ENCODE data around the gene SGSH.
A peak's percentile ranks its signal among the peaks of the same experiment; 100 is the strongest.

SGSH gene

DNA sequence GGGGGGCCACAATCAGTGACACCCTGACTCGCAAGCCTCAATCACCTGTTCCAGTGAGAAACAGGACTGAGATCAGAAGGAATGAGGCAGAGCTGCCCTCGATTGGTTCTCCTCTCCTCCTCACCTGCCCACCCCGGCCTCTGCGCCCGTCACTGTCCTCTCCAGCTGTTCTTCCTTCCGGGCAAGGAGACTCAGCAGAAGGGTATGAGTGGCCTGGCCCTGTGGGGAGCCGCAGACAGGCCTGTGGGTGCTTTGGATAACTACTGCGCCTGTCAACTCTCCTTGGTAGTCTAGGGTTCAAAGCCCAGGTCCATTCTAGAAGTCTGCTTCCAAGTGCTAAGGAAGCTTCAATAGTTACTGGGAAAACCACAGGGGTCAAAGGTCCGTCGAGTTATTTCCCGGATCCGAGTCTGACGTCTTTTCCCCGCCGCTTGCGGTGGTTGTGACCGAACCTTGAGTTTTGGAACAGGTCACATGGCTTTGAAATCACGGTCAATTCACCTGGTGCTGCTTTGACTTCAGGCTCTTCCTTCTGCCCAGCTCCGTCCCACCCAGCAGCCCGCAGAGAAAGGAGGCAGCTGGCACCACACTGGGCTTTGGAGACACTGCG lies 42.0 kb downstream of the SGSH start:
- H2AFZ ChIP-seq (ENCODE audit: insufficient read depth, low read length, poor library complexity), result no peak overlapping the region

DNA sequence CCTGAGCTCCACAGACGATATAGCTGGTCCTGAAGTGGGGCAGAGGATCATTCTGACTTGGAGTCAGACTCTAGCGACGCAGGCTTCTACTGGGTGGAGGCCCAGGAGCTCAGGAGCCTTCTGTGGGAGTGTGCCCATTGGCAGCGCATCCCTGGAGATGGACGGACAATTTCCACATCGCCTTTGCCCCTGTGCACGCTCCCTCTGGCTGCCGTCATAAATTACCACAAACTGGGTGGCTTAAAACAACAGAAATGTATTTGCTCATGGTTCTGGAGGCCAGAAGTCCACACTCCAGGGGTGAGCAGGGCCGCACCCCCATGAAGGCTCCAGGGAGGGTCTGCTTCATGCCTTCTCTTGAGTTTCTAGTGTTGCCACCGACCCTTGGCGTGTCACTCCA lies 43.4 kb downstream of the SGSH start:
- no peak overlapping the region for H3K23ac ChIP-seq (ENCODE audit: low read length)
- no peak overlapping the region for H4K8ac ChIP-seq (ENCODE audit: low read depth, low read length)
- no peak overlapping the region for H3K4me3 ChIP-seq (ENCODE audit: low read depth, low read length)
- H3K4me2 ChIP-seq (ENCODE audit: low read length), result no peak overlapping the region
- no peak overlapping the region for H2AFZ ChIP-seq (ENCODE audit: insufficient read depth, low read length, poor library complexity)
- H3K79me1 ChIP-seq (ENCODE audit: low read length), result peaks cover 5% of the 10 kb centered on the region
- no peak overlapping the region for H2BK5ac ChIP-seq (ENCODE audit: low read depth, low read length, poor library complexity)
- no peak overlapping the region for H3K4ac ChIP-seq (ENCODE audit: low read depth, low read length)
- no peak overlapping the region for H2BK12ac ChIP-seq (ENCODE audit: low read length)
- H3K4me1 ChIP-seq (ENCODE audit: control insufficient read depth in 1 of 2, insufficient read depth in 2 of 2, low read length in 2 of 2), result peaks cover 6 to 9% of the 10 kb centered on the region in 2 experiments
- H3K27ac ChIP-seq (ENCODE audit: low read depth, low read length), result no peak overlapping the region
- H4K12ac ChIP-seq (ENCODE audit: low read depth, low read length), result no peak overlapping the region
- H3K36me3 ChIP-seq (ENCODE audit: control insufficient read depth in 1 of 2, insufficient read depth in 2 of 2, low read length in 2 of 2), result no peaks in the 10 kb centered on the region
- H3K9me3 ChIP-seq (ENCODE audit: insufficient read depth, low read depth, low read length), result no peaks in the 10 kb centered on the region
- no peak for DNase-seq
- no peak overlapping the region for H3K18ac ChIP-seq (ENCODE audit: low read length)
- no peak overlapping the region for H3K14ac ChIP-seq (ENCODE audit: low read length)
- no CpG with 5 or more reads among the region's 11 CpGs for WGBS (ENCODE audit: extremely low coverage, insufficient coverage, insufficient read length)
- no peaks in the 10 kb centered on the region for H3K79me2 ChIP-seq (ENCODE audit: control insufficient read depth, insufficient read depth, low read length, poor library complexity)
- no peak overlapping the region for H3K9ac ChIP-seq (ENCODE audit: low read length)
- H3K27me3 ChIP-seq (ENCODE audit: insufficient read depth, low read length), result no peaks in the 10 kb centered on the region
- H2BK120ac ChIP-seq (ENCODE audit: insufficient read depth, low read length, poor library complexity), result no peak overlapping the region
- H4K91ac ChIP-seq (ENCODE audit: low read depth, low read length), result no peak overlapping the region
- H2AK5ac ChIP-seq (ENCODE audit: low read length), result no peak overlapping the region

More for the DNA sequence above, 42.0 kb downstream of the SGSH start:
- no peak overlapping the region for H3K9ac ChIP-seq (ENCODE audit: low read length)
- H2BK120ac ChIP-seq (ENCODE audit: insufficient read depth, low read length, poor library complexity), result no peak overlapping the region
- H3K27ac ChIP-seq (ENCODE audit: low read depth, low read length), result no peak overlapping the region
- no peak overlapping the region for H3K23ac ChIP-seq (ENCODE audit: low read length)
- H3K27me3 ChIP-seq (ENCODE audit: insufficient read depth, low read length), result no peaks in the 10 kb centered on the region
- no peak overlapping the region for H3K4me2 ChIP-seq (ENCODE audit: low read length)
- no peaks in the 10 kb centered on the region for H3K36me3 ChIP-seq (ENCODE audit: control insufficient read depth in 1 of 2, insufficient read depth in 2 of 2, low read length in 2 of 2)
- H3K4me3 ChIP-seq (ENCODE audit: low read depth, low read length), result no peak overlapping the region
- H3K79me2 ChIP-seq (ENCODE audit: control insufficient read depth, insufficient read depth, low read length, poor library complexity), result no peaks in the 10 kb centered on the region
- H3K14ac ChIP-seq (ENCODE audit: low read length), result no peak overlapping the region
- H3K4me1 ChIP-seq (ENCODE audit: control insufficient read depth in 1 of 2, insufficient read depth in 2 of 2, low read length in 2 of 2), result peaks cover 5 to 9% of the 10 kb centered on the region in 2 experiments
- no peak overlapping the region for H2AK5ac ChIP-seq (ENCODE audit: low read length)
- no peak overlapping the region for H4K8ac ChIP-seq (ENCODE audit: low read depth, low read length)
- no CpG with 5 or more reads among the region's 21 CpGs for WGBS (ENCODE audit: extremely low coverage, insufficient coverage, insufficient read length)
- no peak overlapping the region for H3K18ac ChIP-seq (ENCODE audit: low read length)
- no peaks in the 10 kb centered on the region for H3K9me3 ChIP-seq (ENCODE audit: insufficient read depth, low read depth, low read length)
- DNase-seq, result peak in 1 of 2 donors; percentile 41
- H3K4ac ChIP-seq (ENCODE audit: low read depth, low read length), result no peak overlapping the region
- no peak overlapping the region for H4K91ac ChIP-seq (ENCODE audit: low read depth, low read length)
- no peak overlapping the region for H4K12ac ChIP-seq (ENCODE audit: low read depth, low read length)
- peaks cover 5% of the 10 kb centered on the region for H3K79me1 ChIP-seq (ENCODE audit: low read length)
- no peak overlapping the region for H2BK12ac ChIP-seq (ENCODE audit: low read length)
- no peak overlapping the region for H2BK5ac ChIP-seq (ENCODE audit: low read depth, low read length, poor library complexity)

DNA sequence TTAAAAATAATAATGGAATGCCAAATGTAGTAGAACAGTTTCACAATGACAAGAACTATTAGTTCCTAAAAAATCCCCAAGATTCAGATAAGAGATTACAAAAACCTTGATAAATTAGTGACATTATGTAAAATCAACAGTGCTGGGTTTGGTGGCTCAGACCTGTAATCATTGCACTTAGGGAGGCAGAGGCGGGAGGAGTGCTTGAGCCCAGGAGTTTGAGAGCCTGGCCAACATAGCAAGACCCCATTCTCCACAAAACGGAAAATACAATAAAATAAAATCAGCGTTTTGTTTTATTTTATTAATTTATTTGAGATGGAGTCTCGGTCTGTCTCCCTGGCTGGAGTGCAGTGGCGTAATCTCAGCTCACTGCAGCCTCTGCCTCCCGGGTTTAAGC lies 46.2 kb downstream of the SGSH start:
- Histone ChIP-seq H2BK120ac (ENCODE audit: insufficient read depth, low read length, poor library complexity) (no peak overlapping the region), H2AFZ (ENCODE audit: insufficient read depth, low read length, poor library complexity) (no peak overlapping the region), H3K4me1 (ENCODE audit: control insufficient read depth in 1 of 2, insufficient read depth in 2 of 2, low read length in 2 of 2) (peaks cover 12 to 18% of the 10 kb centered on the region in 2 experiments), H3K9ac (ENCODE audit: low read length) (no peak overlapping the region), H4K8ac (ENCODE audit: low read depth, low read length) (no peak overlapping the region), H2BK12ac (ENCODE audit: low read length) (no peak overlapping the region), H4K12ac (ENCODE audit: low read depth, low read length) (no peak overlapping the region), H3K79me2 (ENCODE audit: control insufficient read depth, insufficient read depth, low read length, poor library complexity) (no peaks in the 10 kb centered on the region), H3K9me3 (ENCODE audit: insufficient read depth, low read depth, low read length) (no peaks in the 10 kb centered on the region), H2BK5ac (ENCODE audit: low read depth, low read length, poor library complexity) (no peak overlapping the region), H3K23ac (ENCODE audit: low read length) (no peak overlapping the region), H3K4me2 (ENCODE audit: low read length) (no peak overlapping the region), H3K4me3 (ENCODE audit: low read depth, low read length) (no peak overlapping the region), H3K36me3 (ENCODE audit: control insufficient read depth in 1 of 2, insufficient read depth in 2 of 2, low read length in 2 of 2) (no peaks in the 10 kb centered on the region), H3K27ac (ENCODE audit: low read depth, low read length) (no peak overlapping the region), H3K27me3 (ENCODE audit: insufficient read depth, low read length) (no peaks in the 10 kb centered on the region), H3K4ac (ENCODE audit: low read depth, low read length) (no peak overlapping the region), H2AK5ac (ENCODE audit: low read length) (no peak overlapping the region), H3K79me1 (ENCODE audit: low read length) (peaks cover 5% of the 10 kb centered on the region), H3K18ac (ENCODE audit: low read length) (no peak overlapping the region), H3K14ac (ENCODE audit: low read length) (no peak overlapping the region), H4K91ac (ENCODE audit: low read depth, low read length) (no peak overlapping the region)
- WGBS (ENCODE audit: extremely low coverage, insufficient coverage, insufficient read length), result no CpG with 5 or more reads among the region's 6 CpGs
- DNase-seq, result no peak

DNA sequence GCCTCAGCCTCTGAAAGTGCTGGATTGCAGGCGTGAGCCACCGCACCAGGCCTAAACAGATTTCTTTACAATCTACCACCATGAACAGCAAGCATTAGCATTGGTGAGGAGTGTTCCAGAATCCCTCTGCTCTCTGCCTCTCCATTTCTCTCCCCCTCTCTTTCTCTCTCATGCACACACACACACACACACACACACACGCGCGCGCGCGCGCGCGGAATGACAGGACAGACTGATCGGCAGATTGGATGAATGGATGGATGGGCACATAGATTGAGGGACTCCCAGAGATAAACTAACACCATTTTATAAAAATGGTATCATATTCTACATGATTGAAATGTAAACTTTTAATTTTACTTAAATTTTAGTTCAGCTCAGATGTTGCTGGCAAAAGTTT lies 47.0 kb downstream of the SGSH start:
- no CpG with 5 or more reads among the region's 12 CpGs for WGBS (ENCODE audit: extremely low coverage, insufficient coverage, insufficient read length)
- H3K79me1 ChIP-seq (ENCODE audit: low read length), result peaks cover 5% of the 10 kb centered on the region
- no peak overlapping the region for H3K14ac ChIP-seq (ENCODE audit: low read length)
- no peak overlapping the region for H3K4me2 ChIP-seq (ENCODE audit: low read length)
- H4K12ac ChIP-seq (ENCODE audit: low read depth, low read length), result no peak overlapping the region
- DNase-seq, result no peak
- no peaks in the 10 kb centered on the region for H3K9me3 ChIP-seq (ENCODE audit: insufficient read depth, low read depth, low read length)
- peaks cover 12 to 17% of the 10 kb centered on the region in 2 experiments for H3K4me1 ChIP-seq (ENCODE audit: control insufficient read depth in 1 of 2, insufficient read depth in 2 of 2, low read length in 2 of 2)
- H3K23ac ChIP-seq (ENCODE audit: low read length), result no peak overlapping the region
- no peak overlapping the region for H3K4ac ChIP-seq (ENCODE audit: low read depth, low read length)
- H2AK5ac ChIP-seq (ENCODE audit: low read length), result no peak overlapping the region
- H3K9ac ChIP-seq (ENCODE audit: low read length), result no peak overlapping the region
- no peak overlapping the region for H2BK5ac ChIP-seq (ENCODE audit: low read depth, low read length, poor library complexity)
- no peak overlapping the region for H3K18ac ChIP-seq (ENCODE audit: low read length)
- H2BK12ac ChIP-seq (ENCODE audit: low read length), result no peak overlapping the region
- no peaks in the 10 kb centered on the region for H3K27me3 ChIP-seq (ENCODE audit: insufficient read depth, low read length)
- no peak overlapping the region for H3K27ac ChIP-seq (ENCODE audit: low read depth, low read length)
- no peak overlapping the region for H2AFZ ChIP-seq (ENCODE audit: insufficient read depth, low read length, poor library complexity)
- H3K36me3 ChIP-seq (ENCODE audit: control insufficient read depth in 1 of 2, insufficient read depth in 2 of 2, low read length in 2 of 2), result no peaks in the 10 kb centered on the region
- no peaks in the 10 kb centered on the region for H3K79me2 ChIP-seq (ENCODE audit: control insufficient read depth, insufficient read depth, low read length, poor library complexity)
- no peak overlapping the region for H4K8ac ChIP-seq (ENCODE audit: low read depth, low read length)
- no peak overlapping the region for H4K91ac ChIP-seq (ENCODE audit: low read depth, low read length)
- H3K4me3 ChIP-seq (ENCODE audit: low read depth, low read length), result no peak overlapping the region
- H2BK120ac ChIP-seq (ENCODE audit: insufficient read depth, low read length, poor library complexity), result no peak overlapping the region

All from trophoblast cell (in vitro differentiated cells and primary cell).